WTC11 (cell line): ENCODE results near the gene GDPD2.

Experiments used
- ATF1 ChIP-seq: sonication (generic); formaldehyde crosslinking; IDR thresholded peaks from 2 replicates; pipeline ENCODE4 v1.8.1; 2023; ENCODE audit warnings: mild to moderate bottlenecking, moderate library complexity, missing genetic modification reagents
- ATF3 ChIP-seq: sonication (generic); formaldehyde crosslinking; conservative IDR thresholded peaks from 2 replicates; pipeline ENCODE4 v1.8.1; 2022; ENCODE audit warnings: mild to moderate bottlenecking, missing genetic modification reagents
- ATF6 ChIP-seq: sonication (generic); formaldehyde crosslinking; IDR thresholded peaks from 2 replicates; pipeline ENCODE4 v1.8.1; 2023; ENCODE audit warnings: mild to moderate bottlenecking, missing genetic modification reagents
- CTCF ChIP-seq: fragments of 200-600 bp; IDR thresholded peaks from 2 replicates; pipeline ENCODE4 v1.8.0; 2022; ENCODE audit warnings: antibody characterized with exemption
- GABPB1 ChIP-seq: sonication (generic); formaldehyde crosslinking; IDR thresholded peaks from 2 replicates; pipeline ENCODE4 v1.8.1; 2023; ENCODE audit warnings: mild to moderate bottlenecking, missing genetic modification reagents
- IRF1 ChIP-seq: sonication (generic); formaldehyde crosslinking; IDR thresholded peaks from 2 replicates; pipeline ENCODE4 v1.8.0; 2023; ENCODE audit warnings: missing genetic modification reagents
- JUN ChIP-seq: sonication (generic); formaldehyde crosslinking; IDR thresholded peaks from 2 replicates; pipeline ENCODE4 v1.8.0; 2023; ENCODE audit warnings: mild to moderate bottlenecking, missing genetic modification reagents
- RELA ChIP-seq: sonication (generic); formaldehyde crosslinking; IDR thresholded peaks from 2 replicates; pipeline ENCODE4 v1.8.1; 2022; ENCODE audit warnings: missing genetic modification reagents, mild to moderate bottlenecking, borderline replicate concordance
- TEAD4 ChIP-seq: sonication (generic); formaldehyde crosslinking; IDR thresholded peaks from 2 replicates; pipeline ENCODE4 v1.8.0; 2022; ENCODE audit warnings: mild to moderate bottlenecking, missing genetic modification reagents
- ZBTB21 ChIP-seq: sonication (generic); formaldehyde crosslinking; IDR thresholded peaks from 2 replicates; pipeline ENCODE4 v1.8.1; 2023; ENCODE audit warnings: mild to moderate bottlenecking, missing genetic modification reagents, borderline replicate concordance
- ZSCAN18 ChIP-seq: fragments of 250-450 bp; sonication (Bioruptor Pico); IDR thresholded peaks from 2 replicates; pipeline ENCODE4 v2.1.2; 2022; ENCODE audit warnings: mild to moderate bottlenecking, moderate library complexity

- TF ChIP-seq RELA (CRISPR knock-in tag): no peak
- TF ChIP-seq CTCF: no peak
- TF ChIP-seq ATF6 (CRISPR knock-in tag): no peak
- TF ChIP-seq ZBTB21 (CRISPR knock-in tag): no peak
- TF ChIP-seq IRF1: no peak
- no peak for TF ChIP-seq ATF1
- no peak for TF ChIP-seq ZSCAN18 (CRISPR knock-in tag)
- TF ChIP-seq GABPB1 (CRISPR knock-in tag): no peak
- no peak for TF ChIP-seq JUN (CRISPR knock-in tag)
- no peak for TF ChIP-seq ATF3 (CRISPR knock-in tag)
- TF ChIP-seq TEAD4 (CRISPR knock-in tag): no peak
Measured at GRCh38 chrX:70476934-70477733, 54.0 kb downstream of the GDPD2 start.
